HPDE6-E6E7 (cell line): ENCODE data around the gene TNS3.

Experiments
- DNase-seq: peaks from one replicate; pipeline ENCODE4 v3.0.0; 2011; ENCODE audit warnings: missing footprints; ENCODE audit errors: extremely low spot score

TNS3 gene

DNA sequence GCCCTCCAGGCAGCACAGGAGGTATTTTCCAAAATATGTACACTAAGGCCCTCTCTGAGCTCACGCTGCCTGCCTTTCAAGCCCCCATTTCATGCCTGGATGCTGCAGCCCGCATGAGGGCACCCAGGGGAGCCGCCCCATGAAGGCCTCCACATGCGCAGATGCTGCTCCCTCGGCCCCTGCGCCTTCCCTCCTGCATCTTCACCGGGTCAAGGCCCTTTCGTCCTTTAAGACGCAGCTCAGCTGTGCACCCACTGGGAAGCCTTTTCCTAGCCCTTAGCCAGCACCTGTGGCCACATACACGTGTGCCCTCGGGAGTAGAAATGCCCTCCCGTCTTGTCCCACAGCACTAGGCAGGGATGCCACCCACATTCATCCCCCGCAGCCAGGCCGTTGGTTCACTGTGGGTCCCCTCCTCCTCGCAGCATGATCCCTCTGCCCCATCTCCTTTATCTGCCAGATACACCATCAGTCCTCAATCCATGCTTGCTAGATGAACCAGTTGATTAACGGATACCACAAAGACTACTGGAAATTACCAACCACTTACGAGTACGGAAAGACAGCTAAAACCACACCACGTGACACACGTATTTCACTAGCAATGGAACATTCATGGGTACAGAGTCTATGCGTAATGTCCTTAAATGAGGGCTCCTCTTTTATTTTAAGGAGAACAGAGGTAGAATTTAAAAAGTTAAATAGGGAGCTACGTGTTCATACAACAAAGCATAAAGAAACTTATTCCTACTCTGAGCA lies 278.0 kb downstream of the TNS3 start:
- DNase-seq = no peak

DNA sequence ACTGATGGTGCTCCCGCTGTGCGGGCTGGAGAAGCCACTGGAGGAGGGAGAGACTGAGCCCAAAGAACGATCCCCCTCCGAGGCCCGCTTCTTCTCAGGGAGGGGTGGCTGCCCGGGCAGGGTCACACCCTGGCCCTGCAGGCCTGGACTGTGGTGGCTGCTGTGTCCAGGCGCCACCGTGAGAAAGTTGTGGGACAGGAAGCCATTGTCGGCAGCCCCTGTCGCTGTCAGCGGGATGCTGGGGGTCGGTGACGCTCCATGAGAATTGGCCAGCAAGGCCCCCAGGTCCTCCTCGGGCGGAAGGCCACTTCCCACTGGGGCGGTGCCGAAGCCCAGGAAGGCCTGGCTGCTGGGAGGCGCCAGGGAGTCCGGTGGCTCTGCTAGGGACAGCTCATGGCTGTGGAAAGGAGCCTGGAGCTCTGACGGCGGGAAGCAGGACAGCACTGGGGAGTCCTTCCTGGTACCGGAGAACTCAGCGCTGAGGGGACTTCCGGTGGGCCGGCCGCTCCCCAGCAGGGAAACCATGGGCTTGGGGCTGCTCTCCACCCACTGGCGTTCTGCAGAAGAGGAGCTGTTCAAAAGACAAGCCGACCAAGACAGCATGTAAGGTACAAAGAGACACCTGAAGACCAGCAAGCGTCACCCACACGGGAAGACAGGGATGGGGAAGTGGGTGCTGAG lies 278.8 kb downstream of the TNS3 start:
- DNase-seq = no peak

DNA sequence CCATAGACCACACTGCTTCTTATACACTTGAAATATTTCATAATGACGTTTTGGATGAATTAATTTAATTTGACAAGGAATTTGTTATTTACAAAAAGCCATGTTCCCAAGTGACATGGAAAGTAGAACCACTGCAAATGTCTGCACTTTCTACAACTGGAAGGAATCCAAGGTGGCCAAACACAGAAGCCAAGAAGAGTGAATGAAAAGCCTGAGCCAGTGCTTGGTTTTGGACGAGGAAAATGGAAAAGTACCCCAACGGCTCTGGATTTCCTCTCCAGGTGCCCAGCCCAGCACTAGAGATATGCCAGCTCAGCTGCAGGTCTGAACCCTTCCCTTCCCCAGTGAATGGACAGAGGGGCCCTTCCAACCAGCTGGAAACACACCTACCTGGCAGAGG lies 279.4 kb downstream of the TNS3 start:
- no peak for DNase-seq

DNA sequence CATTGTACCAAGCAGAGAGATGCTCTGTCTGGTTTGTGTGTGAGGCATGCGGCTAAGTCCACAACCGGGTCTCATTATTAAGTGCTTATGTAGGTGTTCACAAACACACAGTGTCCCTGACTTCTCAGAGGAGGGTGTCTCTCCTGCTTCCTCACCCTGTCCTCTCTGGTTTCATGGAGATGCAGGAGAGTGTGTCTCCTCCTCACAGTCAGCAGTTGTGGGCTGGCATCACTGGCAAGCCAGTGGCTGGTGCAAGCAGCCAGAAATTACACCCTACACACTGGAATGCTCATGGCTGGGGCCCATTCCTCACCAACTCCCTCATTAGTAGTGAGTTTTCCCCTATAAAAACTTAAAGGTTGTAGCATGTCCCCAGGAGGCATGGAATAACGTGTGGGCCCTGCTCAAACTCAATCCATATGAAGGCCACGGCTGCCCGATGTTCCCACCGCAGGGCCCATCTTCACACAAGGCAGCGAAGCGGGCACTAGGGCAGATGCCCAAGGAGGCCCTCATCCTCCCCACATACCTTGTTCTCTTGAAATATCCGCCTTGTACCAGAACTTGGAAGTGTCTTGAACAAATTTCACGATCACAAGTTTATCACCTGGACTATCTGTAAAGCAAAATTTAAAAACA lies 280.1 kb downstream of the TNS3 start:
- DNase-seq = no peak

DNA sequence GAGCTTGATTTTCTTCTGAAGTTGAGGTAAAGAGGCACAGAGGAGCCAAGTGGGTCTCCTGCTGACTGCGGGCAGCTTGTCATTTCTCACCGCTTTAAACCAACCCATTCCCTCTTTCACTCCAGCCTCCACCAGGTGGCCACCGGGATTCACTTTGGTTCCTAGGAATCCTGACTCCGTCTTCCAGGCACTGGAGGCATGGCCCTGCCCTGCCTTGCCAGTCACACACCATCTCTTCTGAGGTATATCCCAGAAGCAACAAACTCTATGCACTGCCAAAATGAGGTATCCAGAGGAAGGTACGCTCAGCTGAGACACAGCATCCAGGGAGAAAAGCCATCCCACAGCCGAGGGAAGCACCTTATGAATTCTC lies 280.8 kb downstream of the TNS3 start:
- DNase-seq = no peak

DNA sequence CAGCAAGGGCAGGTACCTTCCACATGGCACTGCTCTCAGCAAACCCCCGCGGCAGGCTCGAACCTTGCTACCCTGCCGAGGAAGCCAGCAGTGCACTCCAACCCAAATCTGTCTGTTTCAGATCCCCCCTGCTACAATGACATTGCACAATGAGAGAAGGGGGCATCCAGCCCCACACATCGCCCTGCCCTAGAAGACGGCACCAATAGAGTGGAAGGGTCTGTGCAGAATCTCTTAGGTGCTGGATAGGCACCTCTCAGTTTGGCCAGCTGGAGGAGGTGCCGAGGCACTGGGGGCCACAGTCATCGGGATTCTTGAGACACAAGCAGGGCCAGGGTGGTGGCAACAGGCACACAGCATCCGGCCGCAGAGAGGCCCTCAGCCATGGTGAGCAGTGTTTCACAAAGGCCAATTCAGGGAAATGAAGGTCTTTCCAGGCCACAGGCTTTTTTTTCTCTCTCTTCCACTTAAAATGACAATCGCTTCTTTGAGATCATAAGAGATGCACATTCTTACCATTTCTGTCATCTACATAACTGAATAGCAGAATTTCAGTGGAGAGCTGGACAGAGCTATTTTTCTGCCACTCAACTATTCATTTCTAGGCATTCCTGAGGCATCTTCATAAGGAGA lies 281.3 kb downstream of the TNS3 start:
- no peak for DNase-seq

DNA sequence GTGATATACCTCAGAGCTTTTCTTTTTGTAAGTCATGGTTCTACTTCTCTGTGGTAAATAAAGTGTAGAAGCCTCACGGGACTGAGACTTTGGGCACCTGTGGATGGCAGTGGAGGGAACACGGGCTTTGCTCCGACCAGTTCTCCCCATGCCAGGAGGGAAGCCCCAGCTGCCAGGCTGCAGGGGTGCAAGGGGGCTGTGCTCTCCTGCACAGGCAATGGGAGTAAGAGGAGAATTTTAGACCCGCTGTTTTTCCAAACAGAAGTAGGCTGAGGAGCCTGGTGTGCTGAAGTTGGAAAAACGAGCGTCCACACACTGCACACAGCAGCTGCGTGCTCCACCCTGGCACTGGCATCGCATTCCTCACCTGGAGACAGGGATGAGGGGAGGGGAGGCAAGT lies 282.4 kb downstream of the TNS3 start:
- no peak for DNase-seq

DNA sequence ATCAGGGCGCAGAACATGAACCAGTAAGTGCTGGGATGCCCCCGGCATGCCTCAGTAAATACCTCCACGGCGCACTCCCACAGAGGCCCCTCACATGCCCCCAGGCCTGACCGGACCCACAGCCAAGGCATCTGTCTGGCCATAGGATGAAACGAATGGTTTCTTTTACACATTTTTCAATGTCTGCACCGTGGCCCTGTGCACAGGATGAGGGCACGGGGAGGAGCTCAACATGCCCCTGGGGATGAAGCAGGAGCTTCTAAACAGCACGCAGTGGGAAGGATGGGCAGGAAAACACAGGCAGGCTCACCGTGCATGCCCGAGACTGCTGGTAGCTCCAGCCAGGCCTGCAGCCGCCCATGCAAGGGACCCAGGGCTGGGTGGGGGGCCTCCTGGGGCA lies 283.3 kb downstream of the TNS3 start:
- DNase-seq = no peak

DNA sequence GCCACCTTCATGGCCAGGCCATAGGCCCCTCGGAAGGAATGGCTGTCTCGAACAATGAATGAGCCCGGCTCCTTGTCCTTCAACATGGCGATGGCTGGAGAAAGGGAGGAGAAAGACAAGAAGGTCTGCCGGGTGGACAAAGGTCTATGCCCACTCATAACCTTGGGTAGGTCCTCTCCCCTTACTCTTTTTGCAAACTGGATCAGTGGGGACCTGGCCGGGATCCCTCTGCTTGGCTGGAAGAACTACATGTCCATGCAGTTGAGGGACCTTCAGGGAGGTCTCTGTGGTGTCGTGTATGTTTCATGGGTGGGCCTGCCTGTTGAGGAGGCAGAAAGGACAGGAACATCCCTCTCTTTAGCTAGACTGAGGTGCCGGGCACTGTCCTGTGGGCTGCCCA lies 284.8 kb downstream of the TNS3 start:
- no peak for DNase-seq

DNA sequence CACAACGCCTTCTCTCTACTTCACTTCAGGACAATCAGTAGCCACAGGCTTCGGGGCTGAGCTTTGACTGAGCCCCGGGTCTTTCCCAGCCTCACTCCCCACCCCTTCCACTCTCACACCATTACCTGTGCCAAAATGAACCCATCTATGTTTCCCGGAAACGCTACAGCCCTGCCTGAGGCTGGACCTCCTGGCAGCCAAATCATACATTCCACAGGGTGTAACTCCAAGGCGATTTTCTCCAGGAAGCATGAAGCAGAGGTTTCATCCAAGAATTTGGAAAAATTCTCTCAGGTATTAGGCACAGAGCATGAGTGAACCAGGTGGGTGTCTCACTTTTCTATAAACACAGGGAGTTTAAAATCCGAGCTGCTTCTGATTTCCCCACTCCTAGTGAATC lies 286.3 kb downstream of the TNS3 start:
- no peak for DNase-seq

DNA sequence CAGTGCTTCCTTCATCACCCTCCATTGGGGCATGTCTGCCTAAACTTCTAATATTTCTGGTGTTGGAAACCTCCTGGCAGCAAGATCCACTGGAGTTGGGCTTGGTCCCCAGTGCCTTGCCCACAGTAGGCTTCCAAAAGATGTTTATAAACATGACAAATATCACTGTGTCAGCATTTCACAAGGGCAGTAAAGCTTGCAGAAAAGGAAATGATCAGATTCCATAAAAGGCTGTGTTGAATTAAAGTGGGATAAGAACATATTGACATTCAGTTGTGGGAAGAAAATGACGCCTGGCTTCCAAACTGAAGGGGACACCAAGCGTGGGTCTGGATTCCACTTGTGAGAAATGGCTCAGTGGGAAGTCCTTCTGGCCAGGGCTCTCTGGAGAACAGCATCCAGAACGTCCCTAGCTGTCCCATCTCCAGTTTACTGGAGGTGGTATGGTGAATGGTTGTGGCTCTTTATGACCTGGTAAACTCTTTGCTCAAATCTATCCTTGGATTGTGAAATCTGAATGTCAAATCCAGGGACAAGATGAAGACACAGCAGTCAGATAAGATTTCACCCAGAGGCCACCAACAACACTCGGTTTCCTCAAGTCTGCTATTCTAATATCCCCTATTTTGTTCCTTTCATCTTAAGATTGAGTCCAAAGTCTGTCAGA lies 287.2 kb downstream of the TNS3 start:
- DNase-seq = no peak

DNA sequence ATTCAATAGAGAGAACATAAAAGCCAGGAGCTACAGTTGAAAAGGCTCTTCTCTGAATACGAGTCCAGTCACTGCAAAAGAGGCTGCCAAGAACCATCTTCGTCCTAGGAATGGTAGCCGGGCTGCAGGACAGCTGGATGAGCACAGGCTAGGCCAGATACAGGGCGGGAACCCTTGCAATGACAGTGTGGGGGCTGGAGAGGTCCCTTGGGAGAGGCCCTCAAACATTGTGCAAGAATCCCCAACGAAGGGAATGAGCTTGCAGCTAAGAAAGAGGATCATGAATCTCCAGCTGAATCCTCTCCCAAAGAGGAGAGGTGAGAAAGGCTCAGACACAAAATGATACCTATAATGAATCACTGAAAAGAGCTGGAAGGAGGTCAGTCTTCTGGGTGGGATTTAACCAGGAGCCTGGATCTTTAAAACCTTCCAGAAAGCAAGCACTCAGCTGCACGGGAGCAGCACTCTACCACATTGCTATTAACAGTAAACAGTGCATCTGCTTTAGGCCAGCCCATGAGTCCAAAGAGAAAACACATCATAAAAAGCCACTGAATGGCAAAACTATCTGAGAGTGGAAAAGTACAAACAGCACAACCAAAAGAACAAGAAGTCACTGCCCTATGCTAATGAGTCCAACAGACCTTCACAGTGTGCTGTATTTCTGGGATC lies 287.9 kb downstream of the TNS3 start:
- no peak for DNase-seq

DNA sequence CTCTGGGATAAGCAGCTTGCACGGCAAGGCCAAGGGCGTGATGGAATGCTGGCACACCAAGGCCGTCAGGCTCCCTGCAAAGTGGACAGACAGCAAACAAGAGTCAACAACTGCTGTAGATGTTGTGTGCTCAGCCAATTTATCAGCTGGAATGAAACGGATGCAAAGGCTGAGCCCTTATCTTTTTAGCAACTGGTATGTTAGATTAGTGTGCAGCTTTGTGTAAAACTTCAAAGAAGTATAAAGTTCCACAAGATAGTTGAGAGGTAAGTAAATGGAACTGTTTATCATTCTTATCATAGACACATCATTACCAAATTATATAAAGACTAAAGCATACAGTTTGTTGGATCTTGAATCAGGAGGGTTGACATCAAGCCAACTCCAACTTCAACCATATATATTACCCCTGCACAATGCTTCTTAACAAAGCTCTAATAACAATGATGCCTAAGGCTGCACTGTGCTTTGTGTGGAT lies 289.0 kb downstream of the TNS3 start:
- no peak for DNase-seq

DNA sequence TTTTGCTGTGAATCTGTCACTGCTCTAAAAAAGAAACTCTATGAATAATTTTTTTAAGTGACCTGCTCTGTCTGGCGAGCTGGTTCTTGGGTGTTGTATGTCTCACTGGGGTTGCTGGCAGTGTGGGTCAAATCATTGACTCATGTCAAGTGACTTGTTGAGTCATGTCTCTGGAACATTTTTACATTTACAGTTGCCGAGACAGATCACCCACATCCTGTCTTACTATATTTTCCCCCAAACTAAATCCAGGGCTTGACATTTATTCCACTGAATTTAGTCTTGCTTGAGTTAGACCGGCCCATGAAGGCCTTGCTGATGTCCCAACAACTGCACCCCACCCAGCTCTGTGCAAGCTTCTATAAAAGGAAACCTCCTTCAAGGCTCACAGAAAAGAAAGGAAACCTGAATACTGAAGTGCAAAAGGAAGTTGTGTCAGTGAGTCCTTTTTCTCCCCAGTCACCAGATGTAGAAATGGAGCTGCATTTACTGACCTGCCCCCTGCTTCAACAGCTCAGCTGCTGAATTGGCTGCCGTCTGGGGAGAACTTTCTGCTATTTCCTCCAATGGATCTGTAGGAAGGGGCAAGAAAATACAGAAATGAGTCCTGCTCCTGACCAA lies 290.3 kb downstream of the TNS3 start:
- peak; percentile 92 for DNase-seq

DNA sequence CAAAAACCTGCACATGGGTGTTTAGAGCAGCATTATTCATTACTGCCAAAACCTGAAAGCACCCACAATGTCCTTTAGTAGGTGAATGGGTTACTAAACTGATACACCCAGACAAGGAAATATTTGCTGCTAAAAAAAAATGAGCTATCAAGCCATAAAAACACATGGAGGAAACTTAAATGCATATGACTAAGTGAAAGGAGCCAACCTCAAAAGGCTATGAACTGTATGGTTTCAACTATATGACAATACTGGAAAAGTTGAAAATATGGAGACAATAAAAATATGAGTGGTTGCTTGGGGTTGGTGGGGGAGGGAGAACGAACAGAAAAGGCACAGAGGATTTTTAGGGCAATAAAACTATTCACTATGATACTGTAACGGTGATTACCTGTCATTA lies 291.0 kb downstream of the TNS3 start:
- no peak for DNase-seq

DNA sequence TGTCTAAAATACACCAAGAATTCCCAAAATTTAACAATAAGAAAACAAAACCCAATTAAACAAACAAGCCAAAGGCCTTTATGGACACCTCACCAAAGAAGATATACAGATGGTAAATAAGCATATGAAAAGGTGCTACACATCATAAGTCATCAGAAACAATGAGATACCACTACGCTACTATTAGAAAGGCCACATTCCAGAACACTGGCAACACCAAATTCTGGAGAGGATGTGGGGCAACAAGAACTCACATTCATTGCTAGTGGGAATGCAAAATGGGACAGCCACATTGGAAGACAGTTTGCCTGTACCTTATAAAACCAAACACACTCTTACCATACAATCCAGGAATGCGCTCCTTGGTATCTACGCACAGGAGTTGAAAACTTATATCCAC lies 291.4 kb downstream of the TNS3 start:
- no peak for DNase-seq

DNA sequence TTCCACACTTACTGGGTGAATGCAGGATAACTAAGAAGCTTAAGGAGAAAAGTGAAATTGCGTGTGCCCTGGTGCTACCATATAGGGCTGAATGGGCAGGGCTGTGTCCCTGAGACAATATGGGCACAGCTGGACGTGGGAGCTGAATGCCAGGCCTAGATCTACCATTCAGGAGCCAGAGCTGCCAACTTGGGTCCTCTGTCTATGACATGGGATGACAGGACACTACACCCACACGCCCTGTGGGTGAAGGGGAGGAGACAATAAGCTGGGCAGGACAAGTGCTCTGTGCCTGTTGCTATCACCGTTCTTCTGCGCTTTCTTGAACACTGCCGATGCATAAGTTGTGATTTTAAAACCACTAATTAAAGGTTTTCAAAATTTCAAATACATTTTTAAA lies 293.9 kb downstream of the TNS3 start:
- no peak for DNase-seq

DNA sequence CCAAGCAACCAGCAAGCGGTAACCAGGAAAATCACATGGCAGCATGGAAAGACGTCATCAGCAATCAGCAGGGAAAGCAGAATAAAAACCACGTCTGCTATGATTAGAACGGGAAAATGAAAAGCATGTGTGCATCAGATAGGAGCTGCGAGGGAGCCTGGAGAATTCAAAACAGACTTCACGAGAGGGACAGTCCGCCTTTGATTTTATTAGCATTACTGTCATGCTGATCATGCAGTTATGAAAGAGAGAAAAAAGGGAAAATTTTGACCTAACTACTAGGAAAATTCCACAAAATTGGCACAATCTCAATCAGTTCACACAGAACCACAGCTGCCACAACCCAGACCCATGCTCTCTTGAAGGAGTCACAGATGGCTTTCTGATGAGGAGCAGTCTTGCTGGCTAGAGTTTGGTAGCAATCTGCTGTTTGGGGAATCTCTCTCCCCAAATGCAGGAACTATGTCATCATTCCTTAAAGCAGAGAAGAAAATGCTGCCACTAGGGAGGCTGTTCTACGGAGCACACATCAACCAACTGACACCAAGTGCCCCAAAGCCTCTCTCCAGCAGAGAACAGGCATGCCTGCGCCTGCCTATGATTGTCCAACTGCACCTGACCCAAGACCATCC lies 295.9 kb downstream of the TNS3 start:
- DNase-seq = no peak

DNA sequence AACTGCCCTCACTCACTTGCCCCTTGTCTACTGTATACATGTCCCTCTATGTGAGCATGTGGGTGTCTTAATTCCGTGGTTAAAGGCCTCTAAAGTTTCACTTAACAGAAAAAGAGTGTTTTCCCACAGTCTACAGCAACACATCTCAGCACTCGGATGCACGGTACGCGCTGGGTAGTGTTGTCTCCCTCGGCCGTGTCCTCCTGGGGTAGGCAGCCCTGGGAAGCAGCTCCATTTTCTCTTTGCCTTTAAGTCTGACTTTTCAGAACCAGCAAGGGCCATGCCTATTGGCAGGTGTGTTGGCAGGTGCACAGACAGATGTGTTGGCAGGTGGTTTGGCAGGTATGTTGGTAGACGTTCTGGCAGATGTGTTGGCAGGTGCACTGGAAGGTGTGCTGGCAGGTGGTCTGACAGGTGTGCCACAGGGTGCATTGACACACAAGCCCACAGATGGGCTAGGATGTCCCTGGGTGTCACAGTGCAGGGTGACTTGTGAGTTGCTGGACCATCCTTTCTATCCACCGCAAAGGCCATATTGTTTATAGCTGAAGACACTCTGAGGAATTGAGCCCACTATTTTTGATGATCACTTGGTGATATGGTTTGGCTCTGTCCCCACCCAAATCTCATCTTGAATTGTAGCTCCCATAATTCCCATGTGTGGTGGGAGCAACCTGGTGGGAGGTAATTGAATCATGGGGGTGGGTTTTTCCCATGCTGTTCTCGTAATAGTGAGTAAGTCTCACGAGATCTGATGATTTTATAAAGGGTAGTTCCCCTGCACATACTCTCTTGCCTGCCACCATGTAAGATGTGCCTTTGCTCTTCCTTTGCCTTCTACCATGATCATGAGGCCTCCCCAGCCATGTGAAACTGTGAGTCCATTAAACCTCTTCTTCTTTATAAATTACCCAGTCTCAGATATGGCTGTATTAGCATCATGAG lies 296.9 kb downstream of the TNS3 start:
- no peak for DNase-seq
